Caco-2 (cell line): ENCODE results near the gene ELMO2. TPM values are rescaled to one million over a fixed set of nuclear protein-coding genes. Genes with fewer than 3 reads are reported as not detected.

Source experiments
- BruUV-seq: library from RNA; stranded (reverse); fragments of 400-500 nt; replicated peaks from 2 replicates; lab custom pipeline; 2021; lab: Mats Ljungman, UMichigan
- CTCF ChIA-PET: fragments of 300-600 bp; sonication (Branson Sonifier 250); formaldehyde crosslinking; loops from one replicate; lab custom pipeline; 2022; ENCODE audit warnings: antibody characterized with exemption; lab: Charles Lee
- POLR2A ChIA-PET: fragments of 300-600 bp; sonication (Branson Sonifier 250); formaldehyde crosslinking; loops from one replicate; lab custom pipeline; 2022; ENCODE audit warnings: antibody characterized with exemption; lab: Charles Lee
- DNase-seq, 2 experiments: peaks; one replicate each; pipeline versions ENCODE4 v3.0.0 to v3.0.0-alpha.2; 2020 to 2022
- H3K27me3 ChIP-seq: replicated peaks from 2 replicates; pipeline ENCODE4 v1.6.0; 2011; ENCODE audit warnings: low read length; ENCODE audit not compliant: control insufficient read depth, insufficient read depth
- H3K36me3 ChIP-seq: 2 replicates; pipeline ENCODE4 v1.5.1; 2011; ENCODE audit warnings: low read length; ENCODE audit not compliant: control insufficient read depth, insufficient read depth
- H3K4me1 ChIP-seq: fragments of 250-450 bp; sonication (Bioruptor Pico); 2 replicates; pipeline ENCODE4 v1.5.1; 2020; ENCODE audit warnings: mild to moderate bottlenecking
- H3K4me3 ChIP-seq: 2 replicates; pipeline ENCODE4 v1.5.1; 2011; ENCODE audit warnings: low read depth, mild to moderate bottlenecking, control low read depth, low read length
- H3K9me3 ChIP-seq: fragments of 250-450 bp; sonication (Bioruptor Pico); 2 replicates; pipeline ENCODE4 v1.5.1; 2020; ENCODE audit warnings: mild to moderate bottlenecking, moderate library complexity
- H3K27ac Mint-ChIP-seq: one replicate; pipeline ENCODE4 v1.8.0; 2022; ENCODE audit warnings: mixed read lengths; ENCODE audit not compliant: unreplicated experiment
- H3K27me3 Mint-ChIP-seq: one replicate; pipeline ENCODE4 v1.8.0; 2022; ENCODE audit warnings: mixed read lengths; ENCODE audit not compliant: insufficient read depth, unreplicated experiment
- H3K36me3 Mint-ChIP-seq: one replicate; pipeline ENCODE4 v1.8.0; 2022; ENCODE audit warnings: mild to moderate bottlenecking, mixed read lengths; ENCODE audit not compliant: insufficient read depth, unreplicated experiment
- H3K4me1 Mint-ChIP-seq: one replicate; pipeline ENCODE4 v1.8.0; 2022; ENCODE audit warnings: low read depth, mixed read lengths; ENCODE audit not compliant: unreplicated experiment
- H3K4me3 Mint-ChIP-seq: one replicate; pipeline ENCODE4 v1.8.0; 2022; ENCODE audit warnings: mild to moderate bottlenecking, moderate library complexity, mixed read lengths; ENCODE audit not compliant: unreplicated experiment
- H3K9me3 Mint-ChIP-seq: one replicate; pipeline ENCODE4 v1.8.0; 2022; ENCODE audit warnings: mixed read lengths; ENCODE audit not compliant: unreplicated experiment
- CTCF ChIP-seq, 2 experiments: fragments of 200-600 bp in 1 of 2; IDR thresholded peaks; 1 replicate in 1 of 2; 2 replicates in 1 of 2; pipeline versions ENCODE4 v1.5.1 to v1.8.0; 2011 to 2022; ENCODE audit warnings: antibody characterized with exemption in 1 of 2, control low read depth in 1 of 2, inconsistent platforms in 1 of 2, low read depth in 1 of 2, low read length in 1 of 2, mild to moderate bottlenecking in 1 of 2, moderate library complexity in 1 of 2; ENCODE audit not compliant: insufficient read depth in 1 of 2, severe bottlenecking in 1 of 2, unreplicated experiment in 1 of 2
- intact Hi-C: fragments of 100-400 bp; cut with micrococcal nuclease; formaldehyde crosslinking; loops from one replicate; pipeline ENCODE4 v1.10.0; 2022; ENCODE audit not compliant: unreplicated experiment
- total RNA-seq: library from RNA; stranded (reverse); gene quantifications from 2 replicates; pipeline ENCODE4 v1.2.3, GENCODE V29; 2022

Gene ELMO2
- total RNA-seq, 1 experiment from 2014 or later, result 82.4 TPM

GRCh38 chr20:46353500-46354206 is 52.8 kb downstream of the ELMO2 start:
- Mint-ChIP-seq H3K4me3 (peak overlapping the region; percentile 3), H3K9me3 (no peaks in the 10 kb centered on the region), H3K4me1 (peaks cover 41% of the 10 kb centered on the region), H3K27me3 (no peaks in the 10 kb centered on the region), H3K36me3 (peaks cover 51% of the 10 kb centered on the region), H3K27ac (peak overlapping the region; percentile 14)
- ChIA-PET CTCF (interaction anchor here (0.6 kb wide), 1 partner anchor 1241 kb away, joined by 4 read pairs; no protein-coding TSS in a partner anchor), POLR2A (interaction anchor here (1.0 to 2.6 kb wide), 2 partner anchors 10 kb away, joined by 4 to 28 read pairs; no protein-coding TSS in a partner anchor)
- TF ChIP-seq CTCF (IDR thresholded peaks at IDR 0.05; ENCODE audit: insufficient read depth in 1 of 2, low read depth in 1 of 2, low read length in 1 of 2, severe bottlenecking in 1 of 2, unreplicated experiment in 1 of 2), result no peak
- H3K27me3 ChIP-seq, result no peaks in the 10 kb centered on the region
- no peak overlapping the region for H3K4me3 ChIP-seq
- peaks cover 47% of the 10 kb centered on the region for H3K4me1 ChIP-seq
- H3K36me3 ChIP-seq, result peaks cover 5% of the 10 kb centered on the region
- intact Hi-C loops, result loop anchor here (1.0 to 10.0 kb wide), 3 partner anchors 10 to 339 kb away; partner anchors contain the start of gene ELMO2
- H3K9me3 ChIP-seq, result no peaks in the 10 kb centered on the region
- no TSS peak for BruUV-seq
- peak in 1 of 2 experiments; percentile 78 for DNase-seq

GRCh38 chr20:46352370-46352938 is 54.0 kb downstream of the ELMO2 start:
- Mint-ChIP-seq H3K27ac (peak overlapping the region; percentile 9), H3K4me1 (peaks cover 41% of the 10 kb centered on the region), H3K4me3 (no peak overlapping the region), H3K9me3 (no peaks in the 10 kb centered on the region), H3K27me3 (no peaks in the 10 kb centered on the region), H3K36me3 (peaks cover 47% of the 10 kb centered on the region)
- Histone ChIP-seq H3K9me3 (no peaks in the 10 kb centered on the region), H3K36me3 (peaks cover 5% of the 10 kb centered on the region), H3K4me1 (peaks cover 47% of the 10 kb centered on the region), H3K4me3 (no peak overlapping the region), H3K27me3 (no peaks in the 10 kb centered on the region)
- intact Hi-C loops, result loop anchor here (10.0 kb wide), 1 partner anchor 338 kb away; no protein-coding TSS in a partner anchor
- BruUV-seq, result no TSS peak
- ChIA-PET POLR2A (interaction anchor here (1.0 kb wide), 1 partner anchor 11 kb away, joined by 4 read pairs; no protein-coding TSS in a partner anchor), CTCF (no interaction called here)
- no peak for DNase-seq
- TF ChIP-seq CTCF (IDR thresholded peaks at IDR 0.05; ENCODE audit: insufficient read depth in 1 of 2, low read depth in 1 of 2, low read length in 1 of 2, severe bottlenecking in 1 of 2, unreplicated experiment in 1 of 2), result no peak

GRCh38 chr20:46351357-46352058 is 54.9 kb downstream of the ELMO2 start:
- no peaks in the 10 kb centered on the region for H3K27me3 Mint-ChIP-seq
- Histone ChIP-seq H3K9me3 (no peaks in the 10 kb centered on the region), H3K27me3 (no peaks in the 10 kb centered on the region), H3K36me3 (peaks cover 5% of the 10 kb centered on the region), H3K4me1 (peaks cover 40% of the 10 kb centered on the region), H3K4me3 (no peak overlapping the region)
- DNase-seq, result no peak
- H3K9me3 Mint-ChIP-seq, result no peaks in the 10 kb centered on the region
- peaks cover 41% of the 10 kb centered on the region for H3K36me3 Mint-ChIP-seq
- CTCF ChIA-PET, result interaction anchor here (0.6 kb wide), 1 partner anchor 27 kb away, joined by 3 read pairs; no protein-coding TSS in a partner anchor
- H3K27ac Mint-ChIP-seq, result peak overlapping the region; percentile 9
- intact Hi-C loops, result loop anchor here (10.0 kb wide), 1 partner anchor 337 kb away; no protein-coding TSS in a partner anchor
- no TSS peak for BruUV-seq
- POLR2A ChIA-PET, result no interaction called here
- no peak overlapping the region for H3K4me3 Mint-ChIP-seq
- TF ChIP-seq CTCF (IDR thresholded peaks at IDR 0.05; ENCODE audit: insufficient read depth in 1 of 2, low read depth in 1 of 2, low read length in 1 of 2, severe bottlenecking in 1 of 2, unreplicated experiment in 1 of 2), result no peak
- H3K4me1 Mint-ChIP-seq, result peaks cover 41% of the 10 kb centered on the region
